ENCODE results near the gene PDP2.

PDP2 gene, protein sequence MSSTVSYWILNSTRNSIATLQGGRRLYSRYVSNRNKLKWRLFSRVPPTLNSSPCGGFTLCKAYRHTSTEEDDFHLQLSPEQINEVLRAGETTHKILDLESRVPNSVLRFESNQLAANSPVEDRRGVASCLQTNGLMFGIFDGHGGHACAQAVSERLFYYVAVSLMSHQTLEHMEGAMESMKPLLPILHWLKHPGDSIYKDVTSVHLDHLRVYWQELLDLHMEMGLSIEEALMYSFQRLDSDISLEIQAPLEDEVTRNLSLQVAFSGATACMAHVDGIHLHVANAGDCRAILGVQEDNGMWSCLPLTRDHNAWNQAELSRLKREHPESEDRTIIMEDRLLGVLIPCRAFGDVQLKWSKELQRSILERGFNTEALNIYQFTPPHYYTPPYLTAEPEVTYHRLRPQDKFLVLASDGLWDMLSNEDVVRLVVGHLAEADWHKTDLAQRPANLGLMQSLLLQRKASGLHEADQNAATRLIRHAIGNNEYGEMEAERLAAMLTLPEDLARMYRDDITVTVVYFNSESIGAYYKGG

GRCh38 chr16:66880288-66881013 is at the start of gene PDP2:
Gene PDP2, plus strand, starts transcription at chr16:66880515. Its CDS starts 3,770 bp downstream, at chr16:66884285.
- H3K27ac ChIP-seq: peak within 1 kb of the TSS; percentile 68
- TF ChIP-seq, protein P1, sequence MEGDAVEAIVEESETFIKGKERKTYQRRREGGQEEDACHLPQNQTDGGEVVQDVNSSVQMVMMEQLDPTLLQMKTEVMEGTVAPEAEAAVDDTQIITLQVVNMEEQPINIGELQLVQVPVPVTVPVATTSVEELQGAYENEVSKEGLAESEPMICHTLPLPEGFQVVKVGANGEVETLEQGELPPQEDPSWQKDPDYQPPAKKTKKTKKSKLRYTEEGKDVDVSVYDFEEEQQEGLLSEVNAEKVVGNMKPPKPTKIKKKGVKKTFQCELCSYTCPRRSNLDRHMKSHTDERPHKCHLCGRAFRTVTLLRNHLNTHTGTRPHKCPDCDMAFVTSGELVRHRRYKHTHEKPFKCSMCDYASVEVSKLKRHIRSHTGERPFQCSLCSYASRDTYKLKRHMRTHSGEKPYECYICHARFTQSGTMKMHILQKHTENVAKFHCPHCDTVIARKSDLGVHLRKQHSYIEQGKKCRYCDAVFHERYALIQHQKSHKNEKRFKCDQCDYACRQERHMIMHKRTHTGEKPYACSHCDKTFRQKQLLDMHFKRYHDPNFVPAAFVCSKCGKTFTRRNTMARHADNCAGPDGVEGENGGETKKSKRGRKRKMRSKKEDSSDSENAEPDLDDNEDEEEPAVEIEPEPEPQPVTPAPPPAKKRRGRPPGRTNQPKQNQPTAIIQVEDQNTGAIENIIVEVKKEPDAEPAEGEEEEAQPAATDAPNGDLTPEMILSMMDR (conservative IDR thresholded peaks at IDR 0.05): no peak

- TF ChIP-seq, protein P1 (conservative IDR thresholded peaks at IDR 0.05): no peak
- H3K27ac ChIP-seq: no peak overlapping the region
Observed at GRCh38 chr16:66832190-66832589, 48.1 kb upstream of the PDP2 start.

DNA sequence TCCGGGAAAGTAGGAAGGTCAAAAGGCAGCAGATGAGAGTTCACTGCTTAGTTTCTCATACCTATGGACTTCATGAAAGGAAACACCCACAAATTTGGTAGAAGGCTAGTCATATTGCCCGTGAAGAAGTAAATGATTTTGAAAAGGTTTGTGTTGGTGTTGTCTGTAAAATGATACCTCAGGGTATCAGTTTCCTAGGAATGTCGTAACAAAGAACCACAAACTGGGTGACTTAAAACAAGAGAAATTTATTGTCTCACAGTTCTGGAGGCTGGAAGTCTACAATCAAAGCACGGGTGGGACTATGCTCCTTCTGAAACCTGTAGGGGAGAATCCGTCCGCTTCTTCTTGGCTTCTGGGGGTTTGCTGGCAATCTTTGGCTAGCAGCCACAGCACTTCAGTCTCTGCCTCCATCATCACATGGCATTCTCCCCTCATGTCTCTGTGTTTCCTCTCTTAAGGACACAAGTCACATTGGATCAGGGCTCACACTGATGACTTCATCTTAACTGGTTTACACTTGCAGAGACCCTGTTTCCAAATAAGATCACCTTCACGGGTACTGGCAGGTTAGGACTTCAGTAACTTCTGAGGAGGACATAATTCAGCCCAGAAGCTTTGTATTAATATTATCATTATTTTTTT is 47.5 kb upstream of the PDP2 start:
- H3K27ac ChIP-seq: no peak overlapping the region
- TF ChIP-seq, protein P1 (conservative IDR thresholded peaks at IDR 0.05): no peak

DNA sequence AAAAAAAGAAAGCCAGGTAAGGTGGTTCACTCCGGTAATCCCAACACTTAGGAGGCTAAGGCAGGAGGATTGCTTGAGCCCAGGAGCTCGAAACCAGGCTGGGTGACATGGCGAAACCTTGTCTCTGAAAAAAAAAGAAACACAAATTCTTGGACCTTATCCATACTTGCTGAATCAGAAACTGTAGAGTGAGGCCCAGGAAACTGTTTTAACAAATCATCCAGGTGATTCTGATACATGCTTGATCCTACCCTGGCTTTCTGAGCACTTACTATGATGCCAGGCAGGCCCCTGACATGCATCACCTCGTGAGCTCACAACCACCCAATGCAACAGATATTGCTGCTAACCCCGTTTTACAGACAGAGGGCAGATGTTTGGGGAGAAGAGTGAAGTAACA is 45.6 kb upstream of the PDP2 start:
- H3K27ac ChIP-seq: no peak overlapping the region

DNA sequence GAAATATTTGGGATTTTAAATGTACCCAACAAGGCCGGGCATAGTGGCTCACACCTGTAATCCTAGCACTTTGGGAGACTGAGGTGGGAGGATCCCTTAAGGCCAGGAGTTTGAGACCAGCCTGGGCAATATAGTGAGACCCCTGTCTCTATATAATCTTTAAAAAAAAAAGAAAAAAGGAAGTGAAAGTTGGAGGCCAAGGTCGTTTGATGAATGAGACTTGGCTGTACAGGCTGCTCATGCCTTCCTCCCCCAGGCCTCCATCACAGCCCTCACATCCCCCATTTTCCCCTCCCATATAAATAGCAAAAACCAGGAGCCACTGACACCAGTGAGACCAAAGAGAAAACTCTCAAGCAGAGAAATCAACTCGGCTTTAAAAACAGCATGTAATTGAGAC is 39.4 kb upstream of the PDP2 start:
- TF ChIP-seq, protein P1 (conservative IDR thresholded peaks at IDR 0.05): no peak
- H3K27ac ChIP-seq: no peak overlapping the region

More for the DNA sequence above, 45.6 kb upstream of the PDP2 start:
- TF ChIP-seq, protein P1 (conservative IDR thresholded peaks at IDR 0.05): no peak

DNA sequence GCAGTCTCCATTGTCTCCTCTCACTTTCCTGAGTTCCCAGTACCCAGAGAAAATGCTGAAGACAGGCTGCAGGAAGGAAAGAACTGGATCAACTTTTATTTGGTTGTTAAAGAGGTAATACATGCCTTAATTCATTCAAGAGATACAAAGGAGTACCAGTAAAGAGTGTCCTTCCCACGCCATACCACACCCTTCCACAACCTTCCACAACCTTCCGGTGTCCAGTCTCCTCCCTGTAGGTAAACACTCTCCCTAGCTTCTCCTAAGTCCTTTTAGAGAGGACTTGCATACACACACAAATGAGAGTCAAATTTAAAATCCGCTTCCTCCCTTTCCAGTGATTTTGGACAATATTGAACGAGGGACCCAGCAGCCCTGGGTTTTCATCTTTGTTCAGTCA is 38.9 kb upstream of the PDP2 start:
- H3K27ac ChIP-seq: no peak overlapping the region
- TF ChIP-seq, protein P1 (conservative IDR thresholded peaks at IDR 0.05): no peak

DNA sequence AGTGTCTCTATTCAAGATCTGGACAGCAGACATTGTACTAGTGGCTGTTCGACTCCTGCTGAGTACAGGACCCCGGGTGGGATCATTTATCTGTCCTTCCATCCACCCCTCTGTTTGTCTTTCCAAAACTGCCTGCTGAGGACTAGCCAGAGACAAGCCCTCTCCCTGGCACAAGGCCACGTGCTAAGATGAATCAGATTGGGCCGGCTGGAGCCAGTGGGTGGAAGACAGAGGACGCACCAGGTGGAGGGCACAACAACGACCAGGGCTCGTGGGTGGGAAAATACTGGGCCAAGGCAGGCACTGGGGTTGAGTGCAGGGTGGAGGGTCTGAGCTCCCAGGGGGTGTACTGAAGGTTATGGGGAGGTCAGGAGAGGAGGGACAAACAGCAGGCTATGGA is 37.5 kb upstream of the PDP2 start:
- TF ChIP-seq, protein P1 (conservative IDR thresholded peaks at IDR 0.05): no peak
- H3K27ac ChIP-seq: no peak overlapping the region

Data from VCaP (cell line).